Natural killer cell (primary cell): Measurements from ENCODE around the gene TEKT5. TPM values are rescaled to one million over a fixed set of nuclear protein-coding genes. Genes with fewer than 3 reads are reported as not detected.

Experiments used
- ATAC-seq, 3 donors: fragments of 150-1000 bp in 2 of 3; fragments of 200-7000 bp in 1 of 3; cut with Tn5 transposase; 1 replicate in 1 of 3; 2 replicates in 2 of 3; pipeline ENCODE4 v1.10.0; 2021; ENCODE audit warnings: mild to moderate bottlenecking in 2 of 3, moderate library complexity in 2 of 3
- DNase-seq, 2 donors: peaks; one replicate each; pipeline versions ENCODE4 v3.0.0 to v3.0.0-alpha.2; 2013 to 2021; ENCODE audit warnings: mixed read lengths in 1 of 2
- H3K27ac ChIP-seq: one replicate; pipeline ENCODE4 v1.5.1; 2013; ENCODE audit warnings: mild to moderate bottlenecking, low read length
- H3K27me3 ChIP-seq: one replicate; pipeline ENCODE4 v1.6.1; 2013; ENCODE audit warnings: low read length; ENCODE audit not compliant: control insufficient read depth, insufficient read depth
- H3K36me3 ChIP-seq: one replicate; pipeline ENCODE4 v1.6.1; 2013; ENCODE audit warnings: low read length; ENCODE audit not compliant: control insufficient read depth, insufficient read depth
- H3K4me1 ChIP-seq: one replicate; pipeline ENCODE4 v1.6.1; 2013; ENCODE audit warnings: low read length; ENCODE audit not compliant: control insufficient read depth, insufficient read depth
- H3K4me3 ChIP-seq: one replicate; pipeline ENCODE4 v1.5.1; 2013; ENCODE audit warnings: low read length
- H3K9me3 ChIP-seq: one replicate; pipeline ENCODE4 v1.6.1; 2013; ENCODE audit warnings: low read length; ENCODE audit not compliant: control insufficient read depth, insufficient read depth
- H3K27ac Mint-ChIP-seq, 2 donors: one replicate each; pipeline ENCODE4 v1.8.0; 2022; ENCODE audit warnings: mild to moderate bottlenecking in 2 of 2, mixed read lengths in 2 of 2, moderate library complexity in 1 of 2
- H3K27me3 Mint-ChIP-seq, 2 donors: one replicate each; pipeline ENCODE4 v1.8.0; 2022; ENCODE audit warnings: low read depth in 2 of 2, mixed read lengths in 2 of 2
- H3K36me3 Mint-ChIP-seq: one replicate; pipeline ENCODE4 v1.8.0; 2022; ENCODE audit warnings: mixed read lengths
- H3K4me1 Mint-ChIP-seq, 2 donors: one replicate each; pipeline ENCODE4 v1.8.0; 2022; ENCODE audit warnings: mixed read lengths in 2 of 2
- H3K4me3 Mint-ChIP-seq: one replicate; pipeline ENCODE4 v1.8.0; 2022; ENCODE audit warnings: mild to moderate bottlenecking, moderate library complexity, mixed read lengths
- H3K9me3 Mint-ChIP-seq, 2 donors: one replicate each; pipeline ENCODE4 v1.8.0; 2022; ENCODE audit warnings: mixed read lengths in 2 of 2
- WGBS: methylation state at CpG from one replicate; pipeline ENCODE4 v1.1.7; 2013; ENCODE audit warnings: missing lambda C conversion rate; ENCODE audit not compliant: insufficient coverage; 5-methylcytosine and 5-hydroxymethylcytosine counted together
- intact Hi-C: fragments of 100-400 bp; cut with micrococcal nuclease; formaldehyde crosslinking; loops from one replicate; pipeline ENCODE4 v1.14.2; 2022
- total RNA-seq, 4 donors: library from RNA; stranded (reverse); fragments of 120-200 nt in 1 of 4; gene quantifications; one replicate each; pipeline versions ENCODE4 v1.2.3 to v1.2.4, GENCODE V29; 2013 to 2022
- TF ChIP-seq, protein P1 (sequence below): fragments of 200-600 bp; IDR thresholded peaks from one replicate; pipeline ENCODE4 v1.8.0; 2022; ENCODE audit warnings: antibody characterized with exemption

Gene TEKT5
- total RNA-seq, 3 donors from 2014 or later (not counting 1 experiment from before 2014, with no cell fraction given): 1.1 TPM; not detected in 2

- 75% methylated on average over 8 of the region's 8 CpGs for WGBS
- no peak overlapping the region for H3K27ac ChIP-seq
- H3K4me3 Mint-ChIP-seq: no peak overlapping the region
- no peaks in the 10 kb centered on the region for H3K36me3 ChIP-seq
- H3K9me3 ChIP-seq: no peaks in the 10 kb centered on the region
- H3K4me1 Mint-ChIP-seq: no peaks in the 10 kb centered on the region
- H3K4me1 ChIP-seq: no peaks in the 10 kb centered on the region
- H3K27ac Mint-ChIP-seq: no peak overlapping the region
- TF ChIP-seq, protein P1, sequence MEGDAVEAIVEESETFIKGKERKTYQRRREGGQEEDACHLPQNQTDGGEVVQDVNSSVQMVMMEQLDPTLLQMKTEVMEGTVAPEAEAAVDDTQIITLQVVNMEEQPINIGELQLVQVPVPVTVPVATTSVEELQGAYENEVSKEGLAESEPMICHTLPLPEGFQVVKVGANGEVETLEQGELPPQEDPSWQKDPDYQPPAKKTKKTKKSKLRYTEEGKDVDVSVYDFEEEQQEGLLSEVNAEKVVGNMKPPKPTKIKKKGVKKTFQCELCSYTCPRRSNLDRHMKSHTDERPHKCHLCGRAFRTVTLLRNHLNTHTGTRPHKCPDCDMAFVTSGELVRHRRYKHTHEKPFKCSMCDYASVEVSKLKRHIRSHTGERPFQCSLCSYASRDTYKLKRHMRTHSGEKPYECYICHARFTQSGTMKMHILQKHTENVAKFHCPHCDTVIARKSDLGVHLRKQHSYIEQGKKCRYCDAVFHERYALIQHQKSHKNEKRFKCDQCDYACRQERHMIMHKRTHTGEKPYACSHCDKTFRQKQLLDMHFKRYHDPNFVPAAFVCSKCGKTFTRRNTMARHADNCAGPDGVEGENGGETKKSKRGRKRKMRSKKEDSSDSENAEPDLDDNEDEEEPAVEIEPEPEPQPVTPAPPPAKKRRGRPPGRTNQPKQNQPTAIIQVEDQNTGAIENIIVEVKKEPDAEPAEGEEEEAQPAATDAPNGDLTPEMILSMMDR: peak; percentile 39
- DNase-seq (peak in 1 of 2 donors; percentile 22), ATAC-seq (no peak)
- no peaks in the 10 kb centered on the region for H3K36me3 Mint-ChIP-seq
- H3K9me3 Mint-ChIP-seq: no peaks in the 10 kb centered on the region
- H3K27me3 Mint-ChIP-seq: peaks cover 11 to 14% of the 10 kb centered on the region in 2 donors
- H3K4me3 ChIP-seq: no peak overlapping the region
- H3K27me3 ChIP-seq: no peaks in the 10 kb centered on the region
- intact Hi-C loops: loop anchor here (5.0 kb wide), 1 partner anchor 69 kb away; no protein-coding TSS in a partner anchor
Measured at GRCh38 chr16:10668322-10669045, 26.2 kb downstream of the TEKT5 start.

DNA sequence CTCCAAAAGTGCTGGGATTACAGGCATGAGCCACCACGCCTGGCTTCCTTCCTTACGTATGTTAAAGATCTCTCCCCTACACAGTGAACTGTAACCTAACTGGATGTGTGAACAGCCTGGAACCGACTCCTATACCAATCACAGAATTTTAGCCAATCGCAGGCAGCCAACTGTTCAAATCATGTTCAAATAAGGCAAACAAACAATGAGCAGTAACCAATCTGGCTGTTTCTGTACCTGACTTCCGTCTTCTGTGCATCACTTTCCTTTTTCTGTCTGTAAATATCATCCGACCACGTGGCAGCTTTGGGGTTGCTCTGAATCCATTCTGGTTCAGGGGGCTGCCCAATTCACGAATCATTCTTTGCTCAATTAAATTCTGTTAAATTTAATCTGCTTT is 27.5 kb downstream of the TEKT5 start:
- H3K4me1 Mint-ChIP-seq: no peaks in the 10 kb centered on the region
- no peaks in the 10 kb centered on the region for H3K4me1 ChIP-seq
- H3K4me3 ChIP-seq: no peak overlapping the region
- H3K27me3 ChIP-seq: no peaks in the 10 kb centered on the region
- H3K9me3 ChIP-seq: no peaks in the 10 kb centered on the region
- H3K36me3 Mint-ChIP-seq: no peaks in the 10 kb centered on the region
- no peak overlapping the region for H3K27ac ChIP-seq
- WGBS: 83% methylated on average over 8 of the region's 8 CpGs
- TF ChIP-seq, protein P1: no peak
- H3K27me3 Mint-ChIP-seq: peaks cover 11 to 19% of the 10 kb centered on the region in 2 donors
- no peaks in the 10 kb centered on the region for H3K9me3 Mint-ChIP-seq
- no peaks in the 10 kb centered on the region for H3K36me3 ChIP-seq
- ATAC-seq: no peak
- H3K27ac Mint-ChIP-seq: no peak overlapping the region
- no peak overlapping the region for H3K4me3 Mint-ChIP-seq
- intact Hi-C loops: loop anchor here (5.0 kb wide), 1 partner anchor 70 kb away; no protein-coding TSS in a partner anchor
- DNase-seq: no peak

DNA sequence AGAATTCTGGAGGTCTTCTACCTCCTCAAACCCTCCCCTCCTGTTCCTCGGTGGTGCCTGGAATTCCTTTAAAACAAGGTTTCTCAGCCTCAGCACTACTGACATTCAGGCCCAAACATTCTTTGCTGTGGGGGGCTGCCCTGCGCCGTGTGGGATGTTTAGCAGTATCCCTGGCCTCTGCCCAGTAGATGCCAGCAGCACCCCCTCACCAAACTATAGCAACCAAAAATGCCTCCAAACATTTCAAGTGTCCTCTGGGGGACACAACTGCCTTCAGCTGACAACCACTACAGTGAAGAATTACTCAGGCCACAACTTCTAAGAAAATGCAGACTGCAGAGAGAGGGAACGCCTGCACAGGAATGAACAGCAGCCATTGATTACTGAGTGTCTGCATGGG is 28.4 kb downstream of the TEKT5 start:
- DNase-seq (no peak), ATAC-seq (no peak)
- H3K36me3 Mint-ChIP-seq: no peaks in the 10 kb centered on the region
- no peak overlapping the region for H3K27ac Mint-ChIP-seq
- peaks cover 9 to 21% of the 10 kb centered on the region in 2 donors for H3K27me3 Mint-ChIP-seq
- Histone ChIP-seq H3K27ac (no peak overlapping the region), H3K27me3 (no peaks in the 10 kb centered on the region), H3K4me3 (no peak overlapping the region), H3K4me1 (no peaks in the 10 kb centered on the region), H3K9me3 (no peaks in the 10 kb centered on the region), H3K36me3 (no peaks in the 10 kb centered on the region)
- TF ChIP-seq, protein P1: no peak
- no peaks in the 10 kb centered on the region for H3K9me3 Mint-ChIP-seq
- no peak overlapping the region for H3K4me3 Mint-ChIP-seq
- intact Hi-C loops: loop anchor here (5.0 kb wide), 1 partner anchor 71 kb away; no protein-coding TSS in a partner anchor
- 93% methylated on average over 4 of the region's 4 CpGs for WGBS
- H3K4me1 Mint-ChIP-seq: no peaks in the 10 kb centered on the region
